Sigmoid colon (tissue), 7 donors: Measurements from ENCODE around the gene FNIP1. TPM values are rescaled to one million over a fixed set of nuclear protein-coding genes. Genes with fewer than 3 reads are reported as not detected.

ENCODE experiments used
- DNase-seq: peaks from one replicate; pipeline ENCODE4 v3.0.0-alpha.2; 2019
- H3K27ac ChIP-seq, 4 donors: fragments of 200-600 bp; sonication (generic); one replicate each; pipeline ENCODE4 v1.5.1; 2016 to 2019; ENCODE audit warnings: mild to moderate bottlenecking in 1 of 4
- H3K27me3 ChIP-seq, 3 donors: fragments of 200-600 bp; sonication (generic); one replicate each; pipeline ENCODE4 v1.5.1; 2019; ENCODE audit warnings: mild to moderate bottlenecking in 1 of 3
- H3K36me3 ChIP-seq, 4 donors: fragments of 200-600 bp; sonication (generic); one replicate each; pipeline ENCODE4 v1.5.1; 2016 to 2019
- H3K4me1 ChIP-seq, 4 donors: fragments of 200-600 bp; sonication (generic); one replicate each; pipeline ENCODE4 v1.5.1; 2017 to 2019
- H3K4me3 ChIP-seq, 4 donors: fragments of 200-600 bp; sonication (generic); one replicate each; pipeline ENCODE4 v1.5.1; 2017 to 2019; ENCODE audit warnings: mild to moderate bottlenecking in 2 of 4, moderate library complexity in 1 of 4
- H3K9me3 ChIP-seq, 4 donors: fragments of 200-600 bp in 3 of 4; sonication (generic) in 3 of 4; one replicate each; pipeline versions ENCODE4 v1.5.1 to v1.6.1; 2013 to 2019
- CTCF ChIP-seq, 4 experiments: fragments of 450-650 bp in 3 of 4; fragments of 200-600 bp in 1 of 4; IDR thresholded peaks; one replicate each; pipeline ENCODE4 v1.5.1; 2016 to 2019; ENCODE audit warnings: antibody characterized with exemption in 4 of 4, mild to moderate bottlenecking in 3 of 4, moderate library complexity in 2 of 4
- EP300 ChIP-seq, 4 donors: sonication (generic); formaldehyde crosslinking; IDR thresholded peaks; one replicate each; pipeline ENCODE4 v1.6.1; 2017; ENCODE audit warnings: antibody characterized with exemption in 4 of 4
- POLR2A ChIP-seq, 2 donors: fragments of 450-650 bp; IDR thresholded peaks; one replicate each; pipeline ENCODE4 v1.6.1; 2016; ENCODE audit warnings: antibody characterized with exemption in 2 of 2, mild to moderate bottlenecking in 2 of 2, moderate library complexity in 2 of 2
- POLR2AphosphoS5 ChIP-seq, 4 donors: sonication (generic); formaldehyde crosslinking; IDR thresholded peaks; one replicate each; pipeline ENCODE4 v1.6.1; 2017; ENCODE audit warnings: antibody characterized with exemption in 4 of 4
- WGBS, 2 donors: extraction: QIAGEN DNeasy Blood & Tissue Kit; methylation state at CpG; one replicate each; pipeline ENCODE4 v1.1.7; 2013; 5-methylcytosine and 5-hydroxymethylcytosine counted together
- intact Hi-C: fragments of 100-400 bp; cut with DNase I; formaldehyde crosslinking; loops from one replicate; pipeline ENCODE4 v1.15.1; 2023
- polyA plus RNA-seq, 3 donors: library from polyadenylated mRNA; stranded (reverse); fragments of 200-250 nt; gene quantifications; one replicate each; pipeline ENCODE4 v1.2.3, GENCODE V29; 2013
- total RNA-seq, 4 donors: library from RNA; depleted of rRNA; stranded (reverse); fragments of >200 nt; gene quantifications; one replicate each; pipeline ENCODE4 v1.1.0, GENCODE V29; 2016
- donor health status: healthy with polysubstance abuse.
- donor health status: Bipolar disorder and iron deficiency.
- donor health status: healthy.

Gene FNIP1
- total and polyA plus RNA-seq, 7 donors, result 3.6 to 74.4 (median 46.4) TPM

DNA sequence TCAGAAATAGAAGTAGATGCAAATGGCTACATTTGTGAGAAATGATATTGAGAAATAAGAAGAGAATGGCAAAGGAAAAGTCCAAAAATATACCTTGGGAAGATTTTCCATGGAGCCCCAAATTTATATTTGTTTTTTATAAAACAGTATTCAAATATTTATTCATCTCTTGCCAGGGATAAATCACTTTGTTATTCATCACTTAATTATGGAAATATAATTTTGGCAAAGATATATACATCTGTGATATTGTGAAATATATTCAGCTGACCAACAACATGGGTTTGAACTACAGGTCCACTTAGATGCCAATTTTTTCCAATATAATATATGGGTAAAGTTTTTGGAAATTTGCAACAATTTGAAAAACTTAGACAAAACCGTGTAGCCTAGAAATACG is 142.0 kb downstream of the FNIP1 start:
- DNase-seq, result no peak
- H3K27me3 ChIP-seq, result no peaks in the 10 kb centered on the region
- TF ChIP-seq CTCF (IDR thresholded peaks at IDR 0.05) (no peak), POLR2AphosphoS5 (IDR thresholded peaks at IDR 0.05) (no peak), POLR2A (IDR thresholded peaks at IDR 0.05) (no peak), EP300 (IDR thresholded peaks at IDR 0.05) (no peak)
- H3K4me3 ChIP-seq, result no peak overlapping the region
- no peak overlapping the region for H3K27ac ChIP-seq
- intact Hi-C loops, result no loop called here
- H3K9me3 ChIP-seq, result no peaks in the 10 kb centered on the region
- H3K36me3 ChIP-seq, result peaks cover 10 to 36% (median 17%) of the 10 kb centered on the region in 4 donors
- peaks cover 0 to 4% (median 0%) of the 10 kb centered on the region in 4 donors for H3K4me1 ChIP-seq
- 94 to 95% methylated on average over 2 of the region's 2 CpGs for WGBS, 2 donors

DNA sequence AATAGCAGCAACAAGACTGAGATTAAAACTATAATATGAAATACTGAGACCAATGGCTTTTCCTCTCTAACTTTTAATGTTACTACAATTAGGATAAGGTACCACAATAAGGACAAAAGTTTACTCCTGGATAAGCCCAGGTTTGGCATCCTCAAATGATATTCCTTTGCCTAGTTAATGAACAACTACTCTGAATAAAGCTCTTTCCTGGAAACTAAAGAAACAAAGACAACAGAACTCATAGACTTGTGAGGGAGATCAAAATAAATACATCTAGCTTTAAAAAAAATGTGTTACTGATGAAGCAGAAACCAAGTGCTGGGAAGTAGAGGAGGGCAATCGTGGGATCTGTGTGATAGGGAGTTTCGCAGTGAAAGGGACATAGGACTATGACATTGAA is 142.5 kb downstream of the FNIP1 start:
- DNase-seq, result no peak
- WGBS, 2 donors, result 87 to 91% methylated on average over 2 of the region's 2 CpGs
- H3K27me3 ChIP-seq, result no peaks in the 10 kb centered on the region
- no peak overlapping the region for H3K27ac ChIP-seq
- intact Hi-C loops, result no loop called here
- no peaks in the 10 kb centered on the region for H3K9me3 ChIP-seq
- no peak overlapping the region for H3K4me3 ChIP-seq
- H3K4me1 ChIP-seq, result peaks cover 0 to 4% (median 0%) of the 10 kb centered on the region in 4 donors
- TF ChIP-seq CTCF (IDR thresholded peaks at IDR 0.05), result no peak
- TF ChIP-seq EP300 (IDR thresholded peaks at IDR 0.05), result no peak
- no peak for TF ChIP-seq POLR2A (IDR thresholded peaks at IDR 0.05)
- no peak for TF ChIP-seq POLR2AphosphoS5 (IDR thresholded peaks at IDR 0.05)
- peaks cover 5 to 36% (median 13%) of the 10 kb centered on the region in 4 donors for H3K36me3 ChIP-seq

- no peak for TF ChIP-seq POLR2AphosphoS5 (IDR thresholded peaks at IDR 0.05)
- no peak for TF ChIP-seq POLR2A (IDR thresholded peaks at IDR 0.05)
- no peak for TF ChIP-seq EP300 (IDR thresholded peaks at IDR 0.05)
- peaks cover 5 to 75% (median 12%) of the 10 kb centered on the region in 4 donors for H3K36me3 ChIP-seq
- intact Hi-C loops, result no loop called here
- DNase-seq, result no peak
- no peak overlapping the region for H3K4me3 ChIP-seq
- H3K27ac ChIP-seq, result no peak overlapping the region
- no peaks in the 10 kb centered on the region for H3K27me3 ChIP-seq
- H3K9me3 ChIP-seq, result no peaks in the 10 kb centered on the region
- WGBS, 2 donors, result 86 to 88% methylated on average over 3 of the region's 3 CpGs
- H3K4me1 ChIP-seq, result no peaks in the 10 kb centered on the region
These were observed 147.7 kb downstream of the FNIP1 start for GRCh38 chr5:131649161-131649560.

DNA sequence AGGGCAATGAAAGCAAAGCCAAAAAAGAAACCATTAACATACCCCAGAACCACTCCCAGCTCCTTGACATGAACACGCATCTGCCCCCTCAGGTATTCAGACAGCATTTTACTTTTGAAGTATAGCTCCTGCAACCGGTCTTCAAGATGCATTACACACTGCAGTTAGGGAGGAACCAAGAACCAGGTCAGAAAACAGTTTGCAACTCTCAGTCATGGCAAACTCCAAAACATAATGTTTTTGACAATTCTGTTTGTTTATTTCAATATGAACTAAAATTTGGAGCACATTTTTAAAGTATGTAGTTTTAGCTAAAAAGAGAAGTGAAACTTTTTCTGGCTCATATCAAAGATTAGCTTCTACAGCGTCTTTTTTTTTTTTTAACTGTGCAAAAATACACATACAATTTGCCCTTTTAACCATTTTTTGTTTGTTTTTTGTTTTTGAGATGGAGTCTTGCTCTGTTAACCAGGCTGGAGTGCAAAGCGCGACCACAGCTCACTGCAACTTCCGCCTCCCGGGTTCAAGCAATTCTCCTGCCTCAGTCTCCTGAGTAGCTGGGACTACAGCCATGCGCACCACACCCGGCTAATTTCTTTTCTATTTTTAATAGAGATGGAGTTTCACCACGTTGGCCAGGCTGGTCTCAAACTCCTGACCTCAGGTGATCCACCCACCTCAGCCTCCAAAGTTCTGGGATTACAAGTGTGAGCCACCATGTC is 149.6 kb downstream of the FNIP1 start:
- Histone ChIP-seq H3K9me3 (no peaks in the 10 kb centered on the region), H3K27me3 (no peaks in the 10 kb centered on the region), H3K4me3 (no peak overlapping the region), H3K36me3 (peaks cover 5 to 81% (median 13%) of the 10 kb centered on the region in 4 donors), H3K27ac (no peak overlapping the region), H3K4me1 (no peaks in the 10 kb centered on the region)
- intact Hi-C loops, result no loop called here
- no peak for DNase-seq
- 69 to 86% methylated on average over 10 of the region's 10 CpGs for WGBS, 2 donors
- no peak for TF ChIP-seq POLR2AphosphoS5 (IDR thresholded peaks at IDR 0.05)
- TF ChIP-seq CTCF (IDR thresholded peaks at IDR 0.05), result no peak
- TF ChIP-seq POLR2A (IDR thresholded peaks at IDR 0.05), result no peak
- TF ChIP-seq EP300 (IDR thresholded peaks at IDR 0.05), result no peak

- 77 to 92% methylated on average over 7 of the region's 7 CpGs for WGBS, 2 donors
- TF ChIP-seq POLR2A (IDR thresholded peaks at IDR 0.05) (no peak), EP300 (IDR thresholded peaks at IDR 0.05) (no peak), CTCF (IDR thresholded peaks at IDR 0.05) (no peak), POLR2AphosphoS5 (IDR thresholded peaks at IDR 0.05) (no peak)
- no peak for DNase-seq
- Histone ChIP-seq H3K4me3 (no peak overlapping the region), H3K27ac (no peak overlapping the region), H3K4me1 (no peaks in the 10 kb centered on the region), H3K36me3 (peaks cover 0 to 62% (median 5%) of the 10 kb centered on the region in 4 donors), H3K9me3 (no peaks in the 10 kb centered on the region), H3K27me3 (no peaks in the 10 kb centered on the region)
- intact Hi-C loops, result no loop called here
These were observed 152.0 kb downstream of the FNIP1 start for GRCh38 chr5:131644822-131645221.
